HG03045 (cell line): ENCODE results near the gene SMAD6.

Experiments
- ATAC-seq: cut with Tn5 transposase; IDR thresholded peaks from one replicate; pipeline ENCODE4 v1.9.1; 2021; ENCODE audit warnings: mild to moderate bottlenecking, moderate library complexity; ENCODE audit not compliant: unreplicated experiment

The SMAD6 gene

GRCh38 chr15:66786708-66787488 lies 84.9 kb downstream of the SMAD6 start:
- no peak for ATAC-seq

DNA sequence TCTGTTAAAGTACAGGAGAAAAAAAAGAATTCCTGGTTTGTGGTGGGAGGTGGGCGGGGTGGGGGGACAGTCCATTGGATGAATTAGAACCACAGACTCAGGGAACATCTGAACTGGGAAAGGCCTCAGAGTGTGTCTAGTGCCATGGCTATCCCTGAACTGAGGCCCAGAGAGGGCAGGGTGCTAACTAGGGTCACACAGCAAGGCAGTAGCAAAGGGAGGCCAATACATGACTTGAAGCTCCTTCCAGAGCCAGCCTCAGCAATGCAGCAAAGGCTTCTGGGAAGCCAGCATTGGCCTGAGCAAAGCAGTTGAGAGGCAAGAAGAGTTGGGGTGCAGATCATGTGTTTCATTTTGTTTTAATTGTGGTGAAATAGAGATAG lies 85.4 kb downstream of the SMAD6 start:
- ATAC-seq, result no peak

DNA sequence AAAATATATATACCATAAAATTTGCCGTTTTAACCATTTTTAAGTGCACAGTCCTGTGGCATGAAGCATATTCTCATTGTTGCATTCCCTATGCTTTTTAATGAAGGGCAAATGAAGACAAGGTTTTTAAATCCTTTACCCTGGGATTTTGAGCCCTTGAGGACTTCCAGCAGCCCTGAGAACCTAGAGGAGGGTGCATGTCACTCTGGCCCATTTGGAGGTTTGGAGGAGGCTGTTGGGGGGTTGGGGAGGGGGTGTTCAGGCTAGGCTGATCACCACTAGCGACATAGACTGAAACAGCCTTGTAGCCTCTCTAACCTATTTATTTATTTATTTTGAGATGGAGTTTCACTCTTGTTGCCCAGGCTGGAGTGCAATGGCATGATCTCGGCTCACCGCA lies 86.0 kb downstream of the SMAD6 start:
- ATAC-seq, result no peak

- ATAC-seq, result no peak
These were observed 87.3 kb downstream of the SMAD6 start for GRCh38 chr15:66789029-66790025.

GRCh38 chr15:66795851-66796250 lies 93.8 kb downstream of the SMAD6 start:
- no peak for ATAC-seq

GRCh38 chr15:66796343-66796742 lies 94.3 kb downstream of the SMAD6 start:
- ATAC-seq, result no peak

DNA sequence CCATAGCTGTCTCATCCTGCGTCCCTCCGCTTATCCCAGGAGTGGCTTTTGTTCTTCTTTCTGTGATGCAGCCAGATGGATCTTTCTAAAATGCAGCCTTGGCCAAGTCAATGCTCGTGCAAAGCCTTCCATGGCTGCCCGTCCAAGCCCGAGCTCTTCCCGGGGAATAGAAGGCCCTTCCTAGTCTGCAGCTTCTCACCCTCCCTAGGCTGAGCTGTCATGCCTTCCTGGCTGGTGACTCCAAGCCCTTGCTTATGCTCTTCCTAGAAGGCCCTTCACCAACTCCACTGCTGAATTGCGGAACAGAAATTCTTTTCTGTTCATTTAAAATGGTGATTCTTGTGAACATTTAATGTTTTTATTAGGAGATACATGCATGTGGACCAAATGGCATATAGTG lies 95.9 kb downstream of the SMAD6 start:
- no peak for ATAC-seq

DNA sequence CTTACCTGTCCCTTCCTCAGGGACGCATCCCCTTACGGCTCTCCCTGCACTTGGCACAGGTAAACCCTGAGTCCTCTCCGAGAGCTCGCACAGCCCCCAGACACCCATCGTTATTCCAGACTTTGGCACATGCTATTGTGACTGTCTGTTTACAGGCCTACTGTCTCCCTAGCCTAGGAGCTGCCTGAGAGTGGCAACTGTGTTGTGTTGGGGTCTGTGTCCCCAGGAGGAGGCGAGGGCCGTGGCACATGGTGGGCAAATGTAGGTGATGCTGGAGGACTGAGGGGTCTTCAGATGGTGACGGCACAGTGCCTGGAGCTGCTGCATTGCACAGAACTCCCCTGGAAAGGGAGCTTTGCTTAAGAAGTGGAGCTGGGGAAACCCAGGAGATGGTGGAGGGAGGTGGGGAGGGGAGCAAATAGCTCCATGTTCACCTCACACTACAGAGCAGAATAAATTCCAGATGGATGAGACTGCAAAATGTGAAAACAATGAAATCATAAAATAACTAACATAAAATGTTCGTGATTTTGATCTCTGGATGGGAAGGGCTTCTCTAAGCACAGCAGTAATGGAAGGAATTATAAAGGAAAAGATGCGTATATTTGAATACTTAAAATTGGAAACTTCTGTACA lies 96.5 kb downstream of the SMAD6 start:
- ATAC-seq, result no peak

- no peak for ATAC-seq
These were observed 97.2 kb downstream of the SMAD6 start for GRCh38 chr15:66799242-66799641.

GRCh38 chr15:66800584-66801235 lies 98.7 kb downstream of the SMAD6 start:
- no peak for ATAC-seq

GRCh38 chr15:66801266-66801665 lies 99.2 kb downstream of the SMAD6 start:
- no peak for ATAC-seq

GRCh38 chr15:66802025-66803001 lies 100.3 kb downstream of the SMAD6 start:
- no peak for ATAC-seq

DNA sequence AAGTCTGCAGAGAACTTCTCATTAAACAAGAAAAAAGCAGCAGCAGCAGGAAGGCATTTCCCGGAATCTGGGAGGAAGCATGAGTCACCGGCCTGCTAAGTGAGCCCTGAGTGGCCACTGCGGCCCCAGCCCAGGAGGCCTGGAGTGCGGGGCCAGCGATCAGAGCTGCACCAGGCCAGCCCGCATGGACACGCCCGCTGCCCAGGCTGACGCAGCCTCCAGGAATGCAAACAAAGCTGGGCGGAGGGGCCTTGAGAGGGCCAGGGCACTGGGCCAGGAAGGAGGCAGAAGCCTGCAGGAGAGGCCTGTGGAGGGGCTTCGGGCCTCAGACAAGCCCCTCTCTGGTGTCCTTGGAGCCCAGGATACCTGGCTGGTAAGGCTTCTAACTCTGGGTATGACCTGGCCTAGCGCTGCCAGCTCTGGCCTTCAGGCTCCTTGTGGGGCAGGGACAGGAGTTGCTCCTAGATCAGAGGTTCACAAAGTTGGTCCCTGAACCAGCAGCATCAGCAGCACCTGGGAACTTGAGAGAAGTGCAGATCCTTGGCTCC lies 101.2 kb downstream of the SMAD6 start:
- no peak for ATAC-seq

- no peak for ATAC-seq
These were observed 101.7 kb downstream of the SMAD6 start for GRCh38 chr15:66803749-66804148.

GRCh38 chr15:66805202-66805885 lies 103.3 kb downstream of the SMAD6 start:
- no peak for ATAC-seq

DNA sequence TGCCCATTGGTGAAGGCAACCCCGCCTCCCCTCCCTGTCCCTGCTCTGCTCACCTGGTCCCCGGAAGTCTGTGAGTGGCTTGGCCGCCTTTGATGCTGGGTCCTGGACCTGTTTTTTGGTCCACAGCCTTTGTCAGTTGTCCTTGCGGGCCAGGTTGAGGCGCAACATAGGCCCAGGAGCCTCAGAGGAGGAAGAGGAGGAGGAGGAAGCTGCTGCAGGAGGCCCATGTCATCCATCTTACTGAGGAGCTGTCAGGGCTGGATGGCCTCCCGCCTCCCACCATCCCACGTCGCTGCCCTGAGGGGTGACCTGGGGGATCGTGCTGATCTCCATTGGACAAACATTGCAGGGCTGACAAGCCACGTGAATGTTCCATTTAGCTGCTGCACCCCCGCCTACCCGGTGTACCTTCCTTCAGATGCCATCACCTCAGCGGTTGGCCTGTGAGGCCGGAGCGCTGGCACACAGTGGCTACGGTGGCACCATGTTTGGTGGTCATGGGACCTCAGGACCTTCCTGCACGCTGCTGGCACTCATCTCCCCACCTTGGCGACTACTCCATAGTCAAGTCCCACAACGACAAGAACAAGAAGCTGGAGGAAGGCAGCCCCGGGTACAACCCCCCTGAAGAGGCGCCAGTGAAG lies 106.3 kb downstream of the SMAD6 start:
- no peak for ATAC-seq

DNA sequence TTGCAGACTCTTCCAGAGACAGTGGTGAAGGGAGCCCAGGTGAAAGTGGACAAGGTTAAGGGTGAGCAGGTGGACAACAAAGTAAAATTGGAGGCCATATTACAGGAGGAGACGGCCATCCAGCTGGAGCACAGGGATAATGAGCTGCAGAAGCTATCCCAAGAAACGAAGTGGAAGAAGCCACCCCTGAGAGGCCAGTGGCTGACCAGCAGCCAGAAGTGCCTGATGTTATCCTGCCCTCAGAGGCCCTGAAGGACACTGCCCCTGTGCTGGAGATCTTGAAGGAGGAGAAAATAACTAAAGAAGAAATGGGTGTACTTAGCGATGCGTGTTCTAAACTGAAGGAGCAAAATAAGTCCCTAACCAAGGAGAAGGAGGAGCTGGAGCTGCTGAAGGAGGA lies 107.6 kb downstream of the SMAD6 start:
- no peak for ATAC-seq

- ATAC-seq, result no peak
These were observed 113.3 kb downstream of the SMAD6 start for GRCh38 chr15:66815318-66815717.
